ENCODE results near the gene FBP2. TPM values are rescaled to one million over a fixed set of nuclear protein-coding genes. Genes with fewer than 3 reads are reported as not detected.

Gene FBP2
- total RNA-seq, 1 donor from 2014 or later = not detected

GRCh38 chr9:94630833-94631232 lies 37.2 kb upstream of the FBP2 start:
- H3K36me3 Mint-ChIP-seq (ENCODE audit: low read depth) = no peaks in the 10 kb centered on the region
- H3K4me1 Mint-ChIP-seq = no peaks in the 10 kb centered on the region
- ChIA-PET CTCF (no interaction called here), POLR2A (no interaction called here)
- H3K4me3 Mint-ChIP-seq = no peak overlapping the region
- intact Hi-C loops (cut with micrococcal nuclease) = no loop called here
- no peaks in the 10 kb centered on the region for H3K9me3 Mint-ChIP-seq
- ATAC-seq (ENCODE audit: low read depth) = no peak
- H3K27ac Mint-ChIP-seq = no peak overlapping the region
- TF ChIP-seq CTCF (IDR thresholded peaks at IDR 0.05) = no peak
- no peak for DNase-seq
- peaks cover 21% of the 10 kb centered on the region for H3K27me3 Mint-ChIP-seq

GRCh38 chr9:94630281-94630680 lies 36.7 kb upstream of the FBP2 start:
- no peak overlapping the region for H3K4me3 Mint-ChIP-seq
- no peak overlapping the region for H3K27ac Mint-ChIP-seq
- H3K4me1 Mint-ChIP-seq = no peaks in the 10 kb centered on the region
- no peak for TF ChIP-seq CTCF (IDR thresholded peaks at IDR 0.05)
- no peaks in the 10 kb centered on the region for H3K9me3 Mint-ChIP-seq
- DNase-seq (no peak), ATAC-seq (ENCODE audit: low read depth) (no peak)
- ChIA-PET CTCF (no interaction called here), POLR2A (no interaction called here)
- no peaks in the 10 kb centered on the region for H3K36me3 Mint-ChIP-seq (ENCODE audit: low read depth)
- peaks cover 21% of the 10 kb centered on the region for H3K27me3 Mint-ChIP-seq
- intact Hi-C loops (cut with micrococcal nuclease) = no loop called here

- no peak for TF ChIP-seq CTCF (IDR thresholded peaks at IDR 0.05)
- Mint-ChIP-seq H3K27ac (no peak overlapping the region), H3K9me3 (no peaks in the 10 kb centered on the region), H3K4me1 (no peaks in the 10 kb centered on the region), H3K27me3 (peaks cover 10% of the 10 kb centered on the region), H3K4me3 (no peak overlapping the region), H3K36me3 (ENCODE audit: low read depth) (no peaks in the 10 kb centered on the region)
- CTCF ChIA-PET = no interaction called here
- ATAC-seq (ENCODE audit: low read depth) (no peak), DNase-seq (no peak)
- intact Hi-C loops (cut with micrococcal nuclease) = no loop called here
- POLR2A ChIA-PET = no interaction called here
Measured at GRCh38 chr9:94627287-94627686, 33.7 kb upstream of the FBP2 start.

- Mint-ChIP-seq H3K27me3 (peaks cover 7% of the 10 kb centered on the region), H3K27ac (no peak overlapping the region), H3K4me1 (no peaks in the 10 kb centered on the region), H3K9me3 (no peaks in the 10 kb centered on the region), H3K4me3 (no peak overlapping the region), H3K36me3 (ENCODE audit: low read depth) (no peaks in the 10 kb centered on the region)
- no peak for ATAC-seq (ENCODE audit: low read depth)
- DNase-seq = no peak
- CTCF ChIA-PET = interaction anchor here (0.6 kb wide), 1 partner anchor 248 kb away, joined by 3 read pairs; no protein-coding TSS in a partner anchor
- intact Hi-C loops (cut with micrococcal nuclease) = no loop called here
- POLR2A ChIA-PET = no interaction called here
- TF ChIP-seq CTCF (IDR thresholded peaks at IDR 0.05) = no peak
Measured at GRCh38 chr9:94625835-94626234, 32.2 kb upstream of the FBP2 start.

- H3K4me1 Mint-ChIP-seq = no peaks in the 10 kb centered on the region
- DNase-seq (no peak), ATAC-seq (ENCODE audit: low read depth) (no peak)
- no peak for TF ChIP-seq CTCF (IDR thresholded peaks at IDR 0.05)
- intact Hi-C loops (cut with micrococcal nuclease) = no loop called here
- H3K9me3 Mint-ChIP-seq = no peaks in the 10 kb centered on the region
- peaks cover 8% of the 10 kb centered on the region for H3K27me3 Mint-ChIP-seq
- CTCF ChIA-PET = no interaction called here
- H3K4me3 Mint-ChIP-seq = no peak overlapping the region
- H3K36me3 Mint-ChIP-seq (ENCODE audit: low read depth) = no peaks in the 10 kb centered on the region
- POLR2A ChIA-PET = no interaction called here
- H3K27ac Mint-ChIP-seq = no peak overlapping the region
Measured at GRCh38 chr9:94624629-94625028, 31.0 kb upstream of the FBP2 start.

All from activated B cell treated with CpG ODN at 0.5 μM for 24 hours (primary cell).